ENCODE measurements around the gene USP38.
"Not testable (repeated sequence)": the region's sequence is repeated elsewhere in the genome, so short reads cannot be mapped to it uniquely, and the experiment has no call there.

USP38 gene

GRCh38 chr4:143188136-143189088, 3.7 kb downstream of the USP38 start:
- DNase-seq, result peak; percentile 18 to 43
- TF ChIP-seq POLR2A (IDR thresholded peaks at IDR 0.05; ENCODE audit: low read length), result no peak
- no peak for TF ChIP-seq GATA1 (IDR thresholded peaks at IDR 0.05; ENCODE audit: low read depth, low read length)

GRCh38 chr4:143189528-143189927, 4.8 kb downstream of the USP38 start:
- TF ChIP-seq GATA1 (IDR thresholded peaks at IDR 0.05; ENCODE audit: low read depth, low read length) (no peak), POLR2A (IDR thresholded peaks at IDR 0.05; ENCODE audit: low read length) (no peak)
- DNase-seq, result no peak

- DNase-seq, result no peak
- TF ChIP-seq GATA1 (IDR thresholded peaks at IDR 0.05; ENCODE audit: low read depth, low read length) (no peak), POLR2A (IDR thresholded peaks at IDR 0.05; ENCODE audit: low read length) (no peak)
Observed at GRCh38 chr4:143195581-143195980, 10.9 kb downstream of the USP38 start.

- TF ChIP-seq POLR2A (IDR thresholded peaks at IDR 0.05; ENCODE audit: low read length) (no peak), GATA1 (IDR thresholded peaks at IDR 0.05; ENCODE audit: low read depth, low read length) (no peak)
- no peak for DNase-seq
Observed at GRCh38 chr4:143196323-143196722, 11.6 kb downstream of the USP38 start.

GRCh38 chr4:143199503-143199902, 14.8 kb downstream of the USP38 start:
- TF ChIP-seq GATA1 (IDR thresholded peaks at IDR 0.05; ENCODE audit: low read depth, low read length) (no peak), POLR2A (IDR thresholded peaks at IDR 0.05; ENCODE audit: low read length) (no peak)

GRCh38 chr4:143202824-143203223, 18.1 kb downstream of the USP38 start:
- no peak for TF ChIP-seq GATA1 (IDR thresholded peaks at IDR 0.05; ENCODE audit: low read depth, low read length)
- no peak for TF ChIP-seq POLR2A (IDR thresholded peaks at IDR 0.05; ENCODE audit: low read length)
- peak in 1 of 2 experiments; percentile 22 for DNase-seq

More at GRCh38 chr4:143199503-143199902, 14.8 kb downstream of the USP38 start:
- no peak for DNase-seq

GRCh38 chr4:143203577-143203976, 18.9 kb downstream of the USP38 start:
- no peak for DNase-seq
- TF ChIP-seq GATA1 (IDR thresholded peaks at IDR 0.05; ENCODE audit: low read depth, low read length), result no peak

- DNase-seq, result peak; percentile 20 to 34
- no peak for TF ChIP-seq POLR2A (IDR thresholded peaks at IDR 0.05; ENCODE audit: low read length)
- TF ChIP-seq GATA1 (IDR thresholded peaks at IDR 0.05; ENCODE audit: low read depth, low read length), result no peak
Observed at GRCh38 chr4:143207555-143207954, 22.8 kb downstream of the USP38 start.

GRCh38 chr4:143212566-143212965, 27.8 kb downstream of the USP38 start:
- no peak for TF ChIP-seq GATA1 (IDR thresholded peaks at IDR 0.05; ENCODE audit: low read depth, low read length)
- no peak for DNase-seq

GRCh38 chr4:143215873-143216272, 31.2 kb downstream of the USP38 start:
- no peak for DNase-seq
- TF ChIP-seq POLR2A (IDR thresholded peaks at IDR 0.05; ENCODE audit: low read length), result no peak
- TF ChIP-seq GATA1 (IDR thresholded peaks at IDR 0.05; ENCODE audit: low read depth, low read length), result no peak

GRCh38 chr4:143224255-143224654, 39.5 kb downstream of the USP38 start:
- TF ChIP-seq GATA1 (IDR thresholded peaks at IDR 0.05; ENCODE audit: low read depth, low read length) (no peak), POLR2A (IDR thresholded peaks at IDR 0.05; ENCODE audit: low read length) (no peak)
- no peak for DNase-seq

GRCh38 chr4:143225167-143225566, 40.5 kb downstream of the USP38 start:
- DNase-seq, result no peak
- no peak for TF ChIP-seq GATA1 (IDR thresholded peaks at IDR 0.05; ENCODE audit: low read depth, low read length)
- TF ChIP-seq POLR2A (IDR thresholded peaks at IDR 0.05; ENCODE audit: low read length), result no peak

GRCh38 chr4:143230683-143231082, 46.0 kb downstream of the USP38 start:
- DNase-seq, result no peak
- TF ChIP-seq POLR2A (IDR thresholded peaks at IDR 0.05; ENCODE audit: low read length) (no peak), GATA1 (IDR thresholded peaks at IDR 0.05; ENCODE audit: low read depth, low read length) (no peak)

GRCh38 chr4:143232277-143232676, 47.6 kb downstream of the USP38 start:
- DNase-seq, result no peak
- TF ChIP-seq POLR2A (IDR thresholded peaks at IDR 0.05; ENCODE audit: low read length) (no peak), GATA1 (IDR thresholded peaks at IDR 0.05; ENCODE audit: low read depth, low read length) (no peak)

GRCh38 chr4:143234153-143234552, 49.4 kb downstream of the USP38 start:
- DNase-seq, result no peak
- TF ChIP-seq POLR2A (IDR thresholded peaks at IDR 0.05; ENCODE audit: low read length), result no peak
- TF ChIP-seq GATA1 (IDR thresholded peaks at IDR 0.05; ENCODE audit: low read depth, low read length), result no peak

- DNase-seq, result not testable (repeated sequence)
Observed at GRCh38 chr4:143237195-143237594, 52.5 kb downstream of the USP38 start.

Data from erythroblast (primary cell).